Measurements from ENCODE around the gene HID1. TPM values are rescaled to one million over a fixed set of nuclear protein-coding genes. Genes with fewer than 3 reads are reported as not detected.

The HID1 gene
- total RNA-seq, 1 donor from 2014 or later, result 157 TPM

GRCh38 chr17:74981979-74982662 lies 9.6 kb upstream of the HID1 start:
- H3K4me1 Mint-ChIP-seq (ENCODE audit: unreplicated experiment), result peaks cover 6% of the 10 kb centered on the region
- H3K36me3 Mint-ChIP-seq (ENCODE audit: low read depth, unreplicated experiment), result no peaks in the 10 kb centered on the region
- TF ChIP-seq CTCF (IDR thresholded peaks at IDR 0.05; ENCODE audit: unreplicated experiment), result no peak
- H3K9me3 Mint-ChIP-seq (ENCODE audit: unreplicated experiment), result no peaks in the 10 kb centered on the region
- peaks cover 13% of the 10 kb centered on the region for H3K27me3 Mint-ChIP-seq (ENCODE audit: unreplicated experiment)
- H3K4me3 Mint-ChIP-seq (ENCODE audit: unreplicated experiment), result peak overlapping the region; percentile 90
- H3K27ac Mint-ChIP-seq (ENCODE audit: unreplicated experiment), result peak overlapping the region; percentile 79
- peak; percentile 70 for DNase-seq (ENCODE audit: low spot score)

GRCh38 chr17:74981318-74981978 lies 8.9 kb upstream of the HID1 start:
- Mint-ChIP-seq H3K27ac (ENCODE audit: unreplicated experiment) (peak overlapping the region; percentile 79), H3K4me3 (ENCODE audit: unreplicated experiment) (peak overlapping the region; percentile 90), H3K9me3 (ENCODE audit: unreplicated experiment) (no peaks in the 10 kb centered on the region), H3K36me3 (ENCODE audit: low read depth, unreplicated experiment) (no peaks in the 10 kb centered on the region), H3K27me3 (ENCODE audit: unreplicated experiment) (peaks cover 13% of the 10 kb centered on the region), H3K4me1 (ENCODE audit: unreplicated experiment) (peaks cover 5% of the 10 kb centered on the region)
- no peak for DNase-seq (ENCODE audit: low spot score)
- no peak for TF ChIP-seq CTCF (IDR thresholded peaks at IDR 0.05; ENCODE audit: unreplicated experiment)

- peaks cover 11% of the 10 kb centered on the region for H3K27me3 Mint-ChIP-seq (ENCODE audit: unreplicated experiment)
- no peak for TF ChIP-seq CTCF (IDR thresholded peaks at IDR 0.05; ENCODE audit: unreplicated experiment)
- no peak overlapping the region for H3K4me3 Mint-ChIP-seq (ENCODE audit: unreplicated experiment)
- no peak overlapping the region for H3K27ac Mint-ChIP-seq (ENCODE audit: unreplicated experiment)
- H3K36me3 Mint-ChIP-seq (ENCODE audit: low read depth, unreplicated experiment), result no peaks in the 10 kb centered on the region
- DNase-seq (ENCODE audit: low spot score), result no peak
- H3K4me1 Mint-ChIP-seq (ENCODE audit: unreplicated experiment), result peaks cover 5% of the 10 kb centered on the region
- H3K9me3 Mint-ChIP-seq (ENCODE audit: unreplicated experiment), result no peaks in the 10 kb centered on the region
Observed at GRCh38 chr17:74979408-74980146, 7.0 kb upstream of the HID1 start.

- no peaks in the 10 kb centered on the region for H3K36me3 Mint-ChIP-seq (ENCODE audit: low read depth, unreplicated experiment)
- no peak for TF ChIP-seq CTCF (IDR thresholded peaks at IDR 0.05; ENCODE audit: unreplicated experiment)
- H3K27me3 Mint-ChIP-seq (ENCODE audit: unreplicated experiment), result peaks cover 11% of the 10 kb centered on the region
- no peaks in the 10 kb centered on the region for H3K9me3 Mint-ChIP-seq (ENCODE audit: unreplicated experiment)
- DNase-seq (ENCODE audit: low spot score), result no peak
- H3K4me3 Mint-ChIP-seq (ENCODE audit: unreplicated experiment), result no peak overlapping the region
- peaks cover 5% of the 10 kb centered on the region for H3K4me1 Mint-ChIP-seq (ENCODE audit: unreplicated experiment)
- H3K27ac Mint-ChIP-seq (ENCODE audit: unreplicated experiment), result no peak overlapping the region
Observed at GRCh38 chr17:74978240-74978639, 5.7 kb upstream of the HID1 start.

Measured in endothelial cell (in vitro differentiated cells).